ENCODE measurements around the gene SPNS2. TPM values are rescaled to one million over a fixed set of nuclear protein-coding genes. Genes with fewer than 3 reads are reported as not detected.

Gene SPNS2
- total RNA-seq, 6 donors from 2014 or later = 41.8 to 89.1 (median 55.2) TPM

- no peaks in the 10 kb centered on the region for H3K27me3 ChIP-seq
- no peak overlapping the region for H3K27ac ChIP-seq
- ATAC-seq (ENCODE audit: low FRiP score in 2 of 2) = peak; percentile 88 to 91
- no peak overlapping the region for H3K4me3 ChIP-seq
- H3K36me3 ChIP-seq = no peaks in the 10 kb centered on the region
- 32 to 36% methylated on average over 5 of the region's 5 CpGs for WGBS, 2 donors
- H3K4me1 ChIP-seq = peaks cover 0 to 11% (median 3%) of the 10 kb centered on the region in 4 donors
- TF ChIP-seq EP300 (IDR thresholded peaks at IDR 0.05) = no peak
- peak; percentile 49 to 75 (median 68) for TF ChIP-seq CTCF (IDR thresholded peaks at IDR 0.05)
- no peak for DNase-seq
- no peaks in the 10 kb centered on the region for H3K9me3 ChIP-seq
Measured at GRCh38 chr17:4566785-4567184, 68.1 kb downstream of the SPNS2 start.

- 61 to 100% methylated on average over 1 of the region's 1 CpG for WGBS, 2 donors
- no peak for TF ChIP-seq EP300 (IDR thresholded peaks at IDR 0.05)
- TF ChIP-seq POLR2A (IDR thresholded peaks at IDR 0.05) = no peak
- no peak for TF ChIP-seq POLR2AphosphoS5 (IDR thresholded peaks at IDR 0.05)
- no peak for TF ChIP-seq CTCF (IDR thresholded peaks at IDR 0.05)
Measured at GRCh38 chr17:4569591-4569990, 70.9 kb downstream of the SPNS2 start.

GRCh38 chr17:4572131-4572530, 73.5 kb downstream of the SPNS2 start:
- Histone ChIP-seq H3K4me1 (no peaks in the 10 kb centered on the region), H3K27ac (no peak overlapping the region), H3K36me3 (no peaks in the 10 kb centered on the region), H3K27me3 (no peaks in the 10 kb centered on the region), H3K9me3 (no peaks in the 10 kb centered on the region), H3K4me3 (no peak overlapping the region)
- WGBS, 2 donors = 71 to 72% methylated on average over 9 of the region's 9 CpGs
- DNase-seq = no peak
- ATAC-seq (ENCODE audit: low FRiP score in 2 of 2) = no peak
- TF ChIP-seq EP300 (IDR thresholded peaks at IDR 0.05) = no peak
- TF ChIP-seq POLR2A (IDR thresholded peaks at IDR 0.05) = no peak
- no peak for TF ChIP-seq POLR2AphosphoS5 (IDR thresholded peaks at IDR 0.05)
- no peak for TF ChIP-seq CTCF (IDR thresholded peaks at IDR 0.05)

More at GRCh38 chr17:4569591-4569990, 70.9 kb downstream of the SPNS2 start:
- no peaks in the 10 kb centered on the region for H3K36me3 ChIP-seq
- H3K4me3 ChIP-seq = no peak overlapping the region
- H3K9me3 ChIP-seq = no peaks in the 10 kb centered on the region
- no peak for ATAC-seq (ENCODE audit: low FRiP score in 2 of 2)
- no peaks in the 10 kb centered on the region for H3K27me3 ChIP-seq
- no peak overlapping the region for H3K27ac ChIP-seq
- DNase-seq = no peak
- peaks cover 0 to 11% (median 3%) of the 10 kb centered on the region in 4 donors for H3K4me1 ChIP-seq

GRCh38 chr17:4573115-4573514, 74.4 kb downstream of the SPNS2 start:
- Histone ChIP-seq H3K4me3 (no peak overlapping the region), H3K27ac (no peak overlapping the region)

More at GRCh38 chr17:4573115-4573514, 74.4 kb downstream of the SPNS2 start:
- DNase-seq = no peak
- WGBS, 2 donors = 71 to 74% methylated on average over 4 of the region's 4 CpGs
- no peaks in the 10 kb centered on the region for H3K36me3 ChIP-seq
- no peaks in the 10 kb centered on the region for H3K9me3 ChIP-seq
- no peaks in the 10 kb centered on the region for H3K27me3 ChIP-seq
- no peaks in the 10 kb centered on the region for H3K4me1 ChIP-seq
- no peak for ATAC-seq (ENCODE audit: low FRiP score in 2 of 2)
- TF ChIP-seq POLR2AphosphoS5 (IDR thresholded peaks at IDR 0.05) (no peak), EP300 (IDR thresholded peaks at IDR 0.05) (no peak), POLR2A (IDR thresholded peaks at IDR 0.05) (no peak), CTCF (IDR thresholded peaks at IDR 0.05) (no peak)

Data from upper lobe of left lung (tissue), 6 donors.